Measurements from ENCODE around the gene CACNA2D3.

CACNA2D3 gene

GRCh38 chr3:55009372-55009771 lies 887.0 kb downstream of the CACNA2D3 start:
- no peak for DNase-seq (ENCODE audit: low spot score)
- no peak for TF ChIP-seq CTCF (IDR thresholded peaks at IDR 0.05; ENCODE audit: extremely low read depth, missing control alignments)

- no peak for DNase-seq (ENCODE audit: low spot score)
- no peak for TF ChIP-seq CTCF (IDR thresholded peaks at IDR 0.05; ENCODE audit: extremely low read depth, missing control alignments)
Observed at GRCh38 chr3:55012091-55012490, 889.7 kb downstream of the CACNA2D3 start.

- DNase-seq (ENCODE audit: low spot score): no peak
- TF ChIP-seq CTCF (IDR thresholded peaks at IDR 0.05; ENCODE audit: extremely low read depth, missing control alignments): no peak
Observed at GRCh38 chr3:55013145-55013925, 891.0 kb downstream of the CACNA2D3 start.

- DNase-seq (ENCODE audit: low spot score): no peak
- TF ChIP-seq CTCF (IDR thresholded peaks at IDR 0.05; ENCODE audit: extremely low read depth, missing control alignments): no peak
Observed at GRCh38 chr3:55014081-55014480, 891.7 kb downstream of the CACNA2D3 start.

- no peak for DNase-seq (ENCODE audit: low spot score)
- no peak for TF ChIP-seq CTCF (IDR thresholded peaks at IDR 0.05; ENCODE audit: extremely low read depth, missing control alignments)
Observed at GRCh38 chr3:55014906-55015305, 892.6 kb downstream of the CACNA2D3 start.

GRCh38 chr3:55017876-55018275 lies 895.5 kb downstream of the CACNA2D3 start:
- no peak for DNase-seq (ENCODE audit: low spot score)
- TF ChIP-seq CTCF (IDR thresholded peaks at IDR 0.05; ENCODE audit: extremely low read depth, missing control alignments): no peak

- no peak for DNase-seq (ENCODE audit: low spot score)
Observed at GRCh38 chr3:55030938-55031337, 908.6 kb downstream of the CACNA2D3 start.

More at GRCh38 chr3:55030938-55031337, 908.6 kb downstream of the CACNA2D3 start:
- TF ChIP-seq CTCF (IDR thresholded peaks at IDR 0.05; ENCODE audit: extremely low read depth, missing control alignments): no peak
